HG03280 (cell line): ENCODE results near the gene C7orf57.
"Not testable (repeated sequence)": the region's sequence is repeated elsewhere in the genome, so short reads cannot be mapped to it uniquely, and the experiment has no call there.

Experiments
- ATAC-seq: cut with Tn5 transposase; IDR thresholded peaks from one replicate; pipeline ENCODE4 v1.9.1; 2021; ENCODE audit warnings: mild to moderate bottlenecking, moderate library complexity; ENCODE audit not compliant: unreplicated experiment

The C7orf57 gene

DNA sequence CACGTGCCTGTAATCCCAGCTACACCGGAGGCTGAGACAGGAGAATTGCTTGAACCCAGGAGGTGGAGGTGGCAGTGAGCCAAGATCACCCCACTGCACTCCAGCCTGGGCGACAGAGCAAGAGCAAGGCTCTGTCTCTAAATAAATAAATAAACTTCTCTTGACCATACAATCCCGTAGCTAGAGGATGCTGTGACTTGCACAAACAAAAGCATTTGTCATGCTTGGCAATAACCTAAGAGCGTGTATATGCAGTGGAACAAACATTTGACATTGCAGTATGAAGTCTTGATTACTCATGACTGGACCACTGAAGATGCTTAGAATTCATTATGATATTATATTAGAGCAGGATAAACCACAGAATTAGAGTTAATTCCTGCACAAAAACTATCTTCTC, 1.4 kb upstream of the C7orf57 start:
- no peak for ATAC-seq

DNA sequence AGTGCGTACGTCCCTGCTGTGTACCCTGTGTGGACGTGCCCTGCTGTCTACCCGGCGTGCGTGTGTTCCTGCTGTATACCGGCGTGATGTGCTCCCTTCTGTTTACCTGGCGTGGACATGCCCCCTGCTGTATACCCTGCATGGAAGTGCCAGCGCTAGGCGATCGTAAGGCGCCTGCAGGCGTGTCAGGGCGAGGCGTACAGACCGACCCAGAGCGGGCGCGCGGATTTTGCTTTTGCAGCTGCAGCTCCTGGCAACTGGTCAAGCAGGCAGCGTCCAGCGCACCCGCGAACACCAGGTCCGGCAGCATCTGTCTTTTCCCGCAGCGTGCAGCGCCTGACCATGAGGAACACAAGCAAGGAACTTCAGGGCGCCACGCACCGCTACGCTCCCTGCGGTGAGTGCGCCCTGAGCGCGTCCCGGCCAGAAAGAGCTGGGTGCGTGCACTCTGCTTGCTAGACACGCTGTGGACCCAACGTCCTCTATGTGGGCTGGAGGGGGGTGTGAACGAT, 680 bp downstream of the C7orf57 start:
- no peak for ATAC-seq

DNA sequence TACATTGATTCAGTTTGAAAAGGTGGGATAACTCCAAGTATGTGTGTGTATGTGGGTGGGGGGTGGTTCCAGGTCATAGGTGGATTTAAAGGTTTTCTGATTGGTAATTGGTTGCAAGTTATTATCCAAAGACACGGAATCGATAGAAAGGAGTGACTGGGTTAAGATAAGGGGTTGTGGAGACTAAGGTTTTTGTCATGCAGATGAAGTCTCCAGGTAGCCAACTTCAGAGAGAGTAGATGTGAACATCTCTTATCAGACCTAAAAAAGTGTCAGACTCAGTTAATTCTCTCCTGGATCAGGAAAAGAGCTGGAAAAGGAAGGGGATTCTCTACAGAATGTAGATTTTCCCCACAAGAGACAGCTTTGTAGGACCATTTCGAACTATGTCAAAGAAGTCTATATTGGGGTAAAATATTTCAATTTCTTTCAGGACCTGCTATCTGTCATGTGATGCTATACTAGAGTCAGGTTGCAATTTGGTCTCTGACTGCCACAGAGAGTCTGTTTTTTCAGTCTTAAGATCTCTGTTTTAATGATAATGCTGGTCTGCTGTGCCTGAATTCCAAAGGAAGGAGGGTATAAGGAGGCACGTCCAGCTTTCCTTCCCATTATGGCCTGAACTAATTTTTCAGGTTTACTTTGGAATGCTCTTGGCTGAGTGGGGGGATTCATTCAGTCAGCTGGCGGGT, 3.6 kb downstream of the C7orf57 start:
- no peak for ATAC-seq

DNA sequence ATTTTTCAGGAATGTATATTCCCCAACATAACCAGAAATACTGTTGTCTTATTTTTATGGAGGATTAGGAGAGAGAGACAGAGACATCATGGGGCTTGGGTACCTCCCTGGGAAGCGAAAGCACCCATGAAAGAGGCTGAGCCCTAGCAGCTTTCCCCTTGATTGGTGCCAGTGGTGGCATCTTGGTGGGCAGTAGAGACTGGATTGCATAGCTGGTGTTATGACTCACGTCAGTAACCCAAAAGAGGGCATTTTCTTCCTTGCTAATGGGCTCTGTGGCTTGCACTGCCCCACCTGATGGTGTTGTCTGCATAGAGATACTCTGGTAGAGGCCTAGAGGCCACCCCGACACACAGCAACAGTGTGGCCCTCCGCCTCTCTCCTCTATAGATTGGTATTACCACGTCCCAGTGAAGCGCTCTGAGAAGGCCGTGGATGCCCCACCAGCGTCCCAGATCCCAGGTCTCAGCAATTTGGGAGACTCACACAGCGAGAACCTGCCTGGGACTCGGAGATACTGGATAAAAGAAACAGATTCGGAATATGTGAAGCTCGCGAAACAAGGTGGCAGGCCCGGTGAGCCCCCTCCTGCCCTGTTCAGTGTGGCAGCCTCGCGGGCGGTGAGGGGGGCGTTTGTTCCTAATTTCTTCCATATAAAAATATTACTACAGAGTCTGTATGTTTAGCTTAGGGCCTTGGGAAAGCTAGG, 5.8 kb downstream of the C7orf57 start:
- no peak for ATAC-seq

DNA sequence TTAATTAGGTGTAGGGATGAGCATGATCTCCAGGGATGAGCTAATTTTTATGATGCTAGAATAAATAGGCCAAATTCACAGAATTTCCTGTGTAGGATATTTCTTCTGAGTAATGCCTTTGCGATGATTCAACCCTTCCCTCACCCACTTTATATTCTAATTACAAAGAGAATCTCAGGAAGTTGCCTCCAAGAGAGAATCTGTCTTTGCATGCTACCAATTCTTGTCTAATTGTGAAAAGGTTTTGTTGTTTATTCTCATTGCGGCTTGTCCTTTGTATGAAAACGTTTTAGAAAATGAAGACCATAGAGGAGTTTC, 6.3 kb downstream of the C7orf57 start:
- no peak for ATAC-seq

DNA sequence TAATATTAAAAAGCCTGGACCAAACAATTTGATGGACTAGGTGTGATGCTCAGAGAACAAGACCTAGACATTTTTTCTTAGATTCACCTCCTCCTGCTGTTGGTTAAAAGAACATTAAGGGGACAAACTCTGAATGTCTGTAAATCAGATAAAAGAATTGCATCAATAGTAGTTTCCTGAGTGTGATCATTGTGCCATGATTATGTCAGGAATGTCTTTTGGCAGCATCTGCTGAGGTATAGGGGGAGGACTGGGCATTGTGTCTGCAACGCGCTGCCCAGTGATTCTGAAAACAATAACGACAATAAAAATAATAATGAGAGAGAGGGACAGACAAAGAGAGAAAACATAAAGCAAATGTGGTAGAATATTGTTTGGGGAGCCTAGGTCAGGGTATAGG, 6.9 kb downstream of the C7orf57 start:
- no peak for ATAC-seq

DNA sequence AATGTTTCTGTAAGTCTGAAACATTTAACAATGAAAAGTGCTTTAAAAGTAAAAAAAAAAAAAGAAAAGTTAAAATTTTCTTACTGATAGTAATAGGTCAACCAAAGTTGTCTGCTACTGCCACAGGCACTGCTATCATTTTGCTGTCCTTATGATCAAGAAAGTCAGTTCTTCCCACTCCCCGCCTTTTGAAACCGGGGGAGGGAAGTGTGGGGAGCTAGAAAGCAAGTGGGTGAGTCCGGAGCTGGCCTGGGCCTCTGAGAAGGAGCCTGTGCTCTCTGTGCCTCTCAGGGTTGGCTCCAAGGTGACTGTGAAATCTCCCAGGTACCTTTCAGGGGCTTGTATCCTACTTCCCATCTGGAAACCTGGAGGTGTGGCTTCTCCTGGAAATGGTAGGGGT, 7.3 kb downstream of the C7orf57 start:
- ATAC-seq = no peak

DNA sequence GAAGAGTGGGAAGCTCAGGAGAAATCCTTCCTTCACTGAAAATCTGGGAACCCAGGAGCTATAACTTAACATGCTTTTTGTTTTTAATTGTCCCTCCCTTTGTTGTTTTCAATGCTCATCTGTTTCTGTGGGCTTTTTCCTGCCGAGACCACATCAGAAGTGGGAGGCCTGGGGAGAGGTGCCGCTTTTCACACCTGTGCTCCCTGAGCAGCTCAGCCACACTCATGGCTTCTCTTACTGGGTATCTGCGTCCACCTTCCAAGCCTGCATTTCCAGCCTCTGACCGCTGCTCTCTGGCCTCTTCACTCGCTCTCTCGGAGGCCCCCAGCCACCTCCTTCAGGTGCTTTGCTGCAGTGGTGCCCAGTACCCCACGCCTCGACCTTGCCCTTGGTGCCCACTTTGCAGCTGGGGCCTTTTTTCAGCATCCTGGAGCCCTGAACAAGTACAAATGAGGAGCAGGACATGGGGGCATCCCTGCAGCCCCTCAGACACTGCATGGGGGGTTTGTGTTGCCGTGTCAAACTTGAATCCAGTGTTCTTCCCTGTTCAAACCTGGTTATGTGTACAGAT, 9.9 kb downstream of the C7orf57 start:
- ATAC-seq = no peak

DNA sequence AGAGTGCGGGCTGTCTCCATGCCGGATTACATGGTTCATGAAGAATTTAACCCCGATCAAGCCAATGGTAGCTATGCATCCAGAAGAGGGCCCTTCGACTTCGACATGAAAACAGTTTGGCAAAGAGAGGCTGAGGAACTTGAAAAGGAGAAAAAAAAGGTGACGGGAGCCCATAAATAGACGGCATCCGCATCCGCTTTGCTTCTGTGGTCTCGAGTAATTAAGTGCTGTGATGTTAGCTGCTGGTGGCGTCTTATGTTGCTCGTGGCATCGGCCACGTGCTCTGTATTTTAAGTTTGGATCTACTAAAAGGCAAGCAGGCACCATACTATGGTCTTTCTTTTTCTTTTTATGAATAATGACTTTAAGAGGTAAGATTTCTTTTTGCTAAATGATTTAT, 11.1 kb downstream of the C7orf57 start:
- ATAC-seq = no peak

DNA sequence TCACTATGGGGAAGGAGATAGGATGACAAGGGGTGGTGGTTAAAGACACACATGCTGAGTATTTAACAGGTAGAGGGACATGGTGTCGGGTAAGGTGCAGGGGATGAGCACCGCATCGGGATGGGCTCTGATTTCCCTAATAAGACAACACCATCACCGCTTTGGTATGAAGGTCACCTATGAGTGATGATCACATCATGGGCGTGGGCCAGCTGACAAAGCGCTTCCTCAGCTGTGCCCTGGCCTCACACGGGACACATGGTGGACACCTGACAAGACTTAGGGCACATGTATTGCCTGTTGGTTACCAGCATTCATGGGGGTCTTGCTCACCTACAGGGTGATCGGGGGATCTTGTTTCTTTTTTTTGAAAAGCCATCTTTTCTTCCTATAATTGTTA, 12.8 kb downstream of the C7orf57 start:
- ATAC-seq = no peak

DNA sequence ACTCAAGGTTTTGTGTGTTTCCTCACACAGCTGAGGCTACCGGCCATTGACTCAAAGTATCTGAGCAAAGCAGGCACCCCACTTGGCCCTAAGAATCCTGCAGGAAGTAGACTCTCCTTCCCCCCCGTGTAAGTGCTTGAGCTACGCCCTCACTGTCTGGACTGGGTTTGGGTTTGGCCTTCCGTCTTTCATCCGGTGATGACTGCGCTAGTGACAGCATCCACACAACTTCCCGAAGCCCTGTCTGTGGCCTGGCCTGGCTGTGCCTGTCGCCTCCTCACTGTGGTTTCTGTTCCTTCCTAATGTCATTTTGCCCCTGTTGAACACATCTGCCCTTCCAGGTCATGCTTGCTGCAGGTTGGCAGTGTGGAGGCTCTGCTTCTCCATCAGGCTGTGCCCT, 14.5 kb downstream of the C7orf57 start:
- ATAC-seq = no peak

DNA sequence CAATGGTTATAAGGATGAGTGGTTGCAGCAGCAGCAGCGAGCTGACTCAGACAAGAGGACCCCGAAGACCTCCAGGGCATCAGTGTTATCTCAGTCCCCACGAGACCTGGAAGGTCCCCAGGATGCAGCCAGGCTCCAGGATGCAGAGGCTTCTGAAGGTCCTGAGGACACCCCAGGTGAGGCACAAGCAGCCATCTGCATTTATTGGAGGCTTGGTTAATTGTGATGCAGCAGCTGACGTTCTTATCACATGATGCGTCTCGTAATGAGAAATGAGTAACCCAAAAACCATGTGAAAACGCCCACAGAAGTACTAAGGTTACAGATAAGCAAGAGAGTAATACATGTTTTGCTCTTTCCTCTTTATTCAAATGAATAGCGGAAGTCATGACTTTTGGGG, 17.4 kb downstream of the C7orf57 start:
- ATAC-seq = no peak

DNA sequence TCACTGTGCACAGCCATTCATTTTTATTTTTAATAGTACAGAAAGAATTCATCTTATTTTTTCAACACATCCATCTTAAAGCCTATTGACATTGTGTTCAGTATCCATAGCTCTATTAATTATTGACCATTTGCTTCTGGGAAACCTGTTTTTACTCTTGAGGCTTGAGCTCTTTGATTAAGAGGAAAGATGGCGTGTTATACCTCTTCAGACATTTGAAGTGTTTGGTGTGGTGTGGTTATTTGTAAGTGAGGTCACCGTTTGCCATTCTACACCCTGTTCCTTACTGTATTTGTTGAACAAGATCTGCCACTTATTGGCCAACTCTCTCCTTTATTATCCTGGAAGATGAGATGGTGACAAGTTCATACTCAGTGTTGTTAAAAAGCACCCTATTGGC, 18.4 kb downstream of the C7orf57 start:
- no peak for ATAC-seq

DNA sequence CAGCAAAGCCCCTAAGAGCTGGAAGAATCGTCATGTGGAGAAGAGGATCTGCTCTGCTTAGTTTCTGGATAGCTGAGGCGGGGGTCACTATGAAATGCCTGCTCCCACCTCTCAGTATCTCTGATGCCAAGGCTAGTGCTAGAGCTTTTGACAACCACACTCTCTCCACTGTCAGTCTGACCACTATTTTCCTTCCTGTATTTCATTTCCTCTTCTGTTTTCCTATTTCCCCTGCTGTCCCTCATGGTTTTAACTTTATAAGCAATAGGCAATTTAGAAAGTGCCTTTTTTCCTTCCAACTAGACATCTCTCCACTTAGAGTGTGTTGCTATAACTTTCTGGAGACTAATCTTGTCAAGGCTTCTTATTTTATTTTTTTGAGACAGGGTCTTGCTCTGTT, 23.6 kb downstream of the C7orf57 start:
- ATAC-seq = no peak

DNA sequence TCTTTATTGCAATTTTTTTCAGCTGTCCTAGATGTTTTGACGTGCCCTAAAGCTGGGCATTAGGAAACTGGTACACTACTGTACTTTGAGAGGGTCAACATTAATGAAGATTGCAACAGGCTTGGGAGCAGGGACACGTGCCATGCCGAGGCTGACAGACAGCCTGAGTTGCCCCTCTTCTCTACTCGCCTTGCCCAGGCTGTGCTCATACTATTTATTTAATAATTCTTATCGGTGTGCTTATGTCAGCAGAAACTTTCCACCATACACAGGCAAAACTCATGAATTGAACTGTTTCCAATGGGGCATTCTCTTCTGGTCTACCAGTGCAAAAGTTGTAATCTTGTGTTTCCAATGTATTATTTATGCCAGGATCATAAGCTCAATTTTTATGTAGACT, 24.4 kb downstream of the C7orf57 start:
- ATAC-seq = no peak

DNA sequence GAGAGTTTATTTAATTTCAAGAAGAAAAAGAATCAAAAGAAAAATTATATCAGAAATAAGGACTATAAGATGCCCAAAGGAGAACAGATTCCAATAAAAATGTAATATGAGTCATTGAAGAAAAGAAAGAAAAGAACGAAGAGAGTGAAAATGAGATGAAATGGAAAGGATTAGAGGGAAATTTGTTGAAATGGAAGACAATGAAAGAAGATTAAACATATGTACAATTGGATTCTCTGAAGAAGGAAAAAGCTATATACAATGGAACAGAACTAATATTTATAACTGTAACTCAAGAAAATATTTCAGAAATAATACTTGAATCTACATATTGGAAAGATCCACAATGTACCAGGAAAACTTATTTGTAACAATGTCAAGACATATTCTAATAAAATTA, 28.6 kb downstream of the C7orf57 start:
- no peak for ATAC-seq

DNA sequence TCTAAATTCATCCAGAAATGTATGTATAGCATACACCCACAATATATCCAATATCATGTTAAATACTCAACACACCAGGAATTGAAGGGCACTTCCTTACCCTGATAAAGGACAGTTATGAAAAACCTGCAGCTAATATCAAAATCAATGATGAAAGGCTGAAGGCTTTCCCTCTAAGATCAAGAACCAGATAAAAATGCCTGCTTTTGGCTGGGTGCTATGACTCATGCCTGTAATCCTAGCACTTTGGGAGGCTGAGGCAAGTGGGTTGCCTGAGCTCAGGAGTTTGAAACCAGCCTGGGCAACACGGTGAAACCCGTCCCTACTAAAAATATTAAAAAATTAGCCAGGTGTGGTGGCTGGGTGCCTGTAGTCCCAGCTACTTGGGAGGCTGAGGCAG, 32.1 kb downstream of the C7orf57 start:
- ATAC-seq = no peak

DNA sequence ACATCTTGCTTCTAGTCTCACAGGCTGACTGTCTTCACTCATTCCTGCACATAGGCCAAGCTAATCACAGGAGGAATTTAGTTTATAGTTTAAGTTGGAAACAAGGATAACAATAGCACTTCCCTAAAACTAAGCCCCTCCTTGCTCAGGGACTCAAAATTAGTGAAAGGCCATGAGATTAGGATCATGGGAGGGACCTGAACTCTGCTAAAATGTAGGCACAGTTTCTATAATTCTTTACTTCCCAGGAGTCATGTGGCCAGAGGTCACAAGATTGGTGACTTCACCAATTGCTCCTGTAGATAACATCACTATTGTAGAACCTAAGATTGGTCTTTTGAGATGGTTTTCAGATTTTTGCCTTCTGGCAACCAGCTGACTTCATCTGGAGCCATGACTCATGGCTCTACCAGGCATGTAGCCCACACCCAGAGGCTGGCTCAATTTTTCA, 38.9 kb downstream of the C7orf57 start:
- ATAC-seq = no peak

DNA sequence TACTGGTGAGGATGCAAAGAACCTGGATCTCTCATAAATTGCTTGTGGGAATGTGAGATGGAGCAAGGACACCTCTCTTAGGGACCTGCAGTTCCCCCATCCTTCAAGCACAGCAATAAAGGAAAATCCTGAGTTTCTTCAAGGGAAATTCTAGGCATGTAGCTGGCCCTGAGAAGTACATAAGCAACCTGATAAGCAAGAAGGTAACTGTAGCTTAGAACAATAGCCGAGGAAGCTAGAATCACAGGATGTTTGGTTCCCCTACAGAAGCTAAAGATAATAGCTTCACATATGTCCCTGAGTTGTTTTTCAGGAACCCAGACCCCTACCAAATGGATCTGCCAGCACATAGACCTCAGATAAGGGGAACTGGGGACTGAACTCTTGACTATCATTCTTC, 42.1 kb downstream of the C7orf57 start:
- no peak for ATAC-seq

DNA sequence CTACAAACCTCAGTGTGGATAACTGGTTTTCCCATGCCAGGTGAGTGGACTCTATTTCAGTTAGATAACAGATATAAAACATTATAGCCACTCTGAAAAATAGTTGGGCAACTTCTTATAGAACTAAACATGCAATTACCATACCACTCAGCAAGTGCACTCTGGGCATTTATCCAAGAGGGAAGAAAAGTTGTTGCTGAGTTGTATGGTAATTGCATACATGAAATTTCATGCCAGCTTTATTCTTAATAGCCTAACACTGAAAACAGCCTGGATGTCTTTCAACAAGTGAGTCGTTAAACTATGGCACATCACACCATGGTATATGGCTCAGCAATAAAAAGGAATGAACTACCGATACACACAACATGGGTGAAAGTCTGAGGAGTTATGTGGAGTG, 43.1 kb downstream of the C7orf57 start:
- no peak for ATAC-seq

DNA sequence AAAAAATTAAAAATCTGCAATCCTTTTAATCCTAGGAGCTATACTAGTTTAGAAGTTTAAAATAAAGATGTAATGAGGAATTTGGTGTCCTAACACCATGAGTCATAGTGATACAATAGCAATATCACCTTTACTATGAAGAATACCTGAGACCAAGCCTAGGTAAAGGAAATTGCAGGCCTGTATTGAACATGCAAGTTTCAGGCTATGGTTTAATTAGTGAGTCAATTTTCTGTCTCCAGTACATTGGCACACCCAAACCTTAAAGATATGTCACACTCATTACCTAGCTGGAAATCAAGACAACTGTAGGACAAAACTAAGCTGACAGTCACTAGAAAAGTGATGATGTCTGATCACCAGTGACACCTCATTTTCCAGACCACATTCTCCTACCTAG, 47.0 kb downstream of the C7orf57 start:
- not testable (repeated sequence) for ATAC-seq

DNA sequence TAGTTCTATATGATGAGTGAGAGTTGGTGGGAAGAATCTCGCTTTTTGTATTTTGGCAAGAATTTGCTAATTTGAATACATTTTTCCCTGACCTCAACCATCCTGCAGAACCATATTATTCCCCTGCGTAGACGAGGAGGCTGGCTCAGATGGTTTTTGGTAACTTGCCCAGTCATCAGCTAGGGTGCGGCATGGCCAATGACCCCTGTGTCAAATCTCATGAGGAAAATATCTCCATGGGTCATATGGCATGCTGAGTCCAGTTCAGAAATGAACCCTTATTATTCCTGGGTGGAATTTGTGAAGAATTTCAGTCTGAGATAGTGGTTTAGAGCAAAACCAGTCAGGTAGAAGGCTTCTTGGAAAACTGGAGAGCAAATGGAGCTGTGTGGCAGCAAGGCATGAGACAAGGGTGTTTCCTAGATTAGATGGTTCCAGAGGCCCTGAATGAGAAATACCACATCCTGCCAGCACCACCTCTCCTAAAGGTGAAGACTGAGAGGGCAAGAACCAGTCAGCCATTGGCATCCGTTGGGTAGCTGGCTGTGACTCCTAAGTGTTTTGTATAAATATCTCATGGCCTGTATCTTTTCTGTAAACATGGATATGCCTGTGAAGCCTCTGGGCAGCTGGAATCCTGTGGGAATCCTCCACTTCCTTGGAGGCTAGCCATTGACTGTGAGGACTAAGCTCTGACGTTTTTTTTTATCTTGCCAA, 47.9 kb downstream of the C7orf57 start:
- ATAC-seq = no peak
